Neutrophil (primary cell): ENCODE measurements around the gene PTPRD.

Experiments used
- H3K27ac ChIP-seq: fragments of 200-600 bp; sonication (generic); 2 replicates; pipeline ENCODE4 v1.5.1; 2016; ENCODE audit warnings: mild to moderate bottlenecking, moderate library complexity
- H3K27me3 ChIP-seq: fragments of 200-600 bp; sonication (generic); 2 replicates; pipeline ENCODE4 v1.6.0; 2016; ENCODE audit warnings: mild to moderate bottlenecking
- H3K36me3 ChIP-seq: fragments of 200-600 bp; sonication (generic); 2 replicates; pipeline ENCODE4 v1.5.1; 2017
- H3K4me1 ChIP-seq, 2 experiments: fragments of 200-600 bp in 1 of 2; sonication (generic) in 1 of 2; 1 replicate in 1 of 2; 2 replicates in 1 of 2; pipeline versions ENCODE4 v1.5.1 to v1.6.1; 2013 to 2016; ENCODE audit warnings: low read depth in 1 of 2, low read length in 1 of 2, mild to moderate bottlenecking in 1 of 2, moderate library complexity in 1 of 2; ENCODE audit not compliant: control insufficient read depth in 1 of 2, insufficient read depth in 1 of 2
- H3K4me3 ChIP-seq, 2 experiments: fragments of 200-600 bp in 1 of 2; sonication (generic) in 1 of 2; 1 replicate in 1 of 2; 2 replicates in 1 of 2; pipeline ENCODE4 v1.5.1; 2013 to 2016; ENCODE audit warnings: low read depth in 1 of 2, low read length in 1 of 2, mild to moderate bottlenecking in 1 of 2, moderate library complexity in 1 of 2
- H3K9me3 ChIP-seq: fragments of 200-600 bp; sonication (generic); 2 replicates; pipeline ENCODE4 v1.5.1; 2016
- CTCF ChIP-seq: fragments of 200-600 bp; sonication (generic); IDR thresholded peaks from 2 replicates; pipeline ENCODE4 v1.5.1; 2016; ENCODE audit warnings: antibody characterized with exemption

PTPRD gene

DNA sequence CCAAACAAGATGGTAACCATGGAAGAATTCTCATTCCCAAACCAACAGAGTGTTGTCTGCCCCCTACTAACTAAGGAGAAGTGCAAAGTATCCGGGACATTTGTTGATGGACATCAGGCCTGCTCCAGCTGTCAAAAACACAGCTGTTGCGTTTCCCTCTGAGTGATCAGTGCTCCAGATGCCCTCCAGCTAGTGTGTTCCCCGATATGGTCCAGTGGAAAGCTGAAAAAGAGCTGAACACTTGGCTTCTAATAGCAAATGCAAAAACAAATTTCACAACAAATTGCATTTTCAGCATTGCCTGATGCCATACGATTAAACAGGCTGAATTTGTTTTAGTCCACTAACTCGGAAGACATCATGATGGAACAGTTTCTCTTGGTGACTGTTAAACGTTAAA lies 1398.7 kb downstream of the PTPRD start:
- Histone ChIP-seq H3K36me3 (no peaks in the 10 kb centered on the region), H3K9me3 (no peaks in the 10 kb centered on the region), H3K27me3 (no peaks in the 10 kb centered on the region), H3K27ac (no peak overlapping the region), H3K4me3 (no peak overlapping the region), H3K4me1 (no peaks in the 10 kb centered on the region)
- TF ChIP-seq CTCF, result no peak

GRCh38 chr9:9212963-9213362 lies 1399.8 kb downstream of the PTPRD start:
- H3K4me3 ChIP-seq, result no peak overlapping the region
- H3K36me3 ChIP-seq, result no peaks in the 10 kb centered on the region
- H3K4me1 ChIP-seq, result no peaks in the 10 kb centered on the region
- H3K27me3 ChIP-seq, result no peaks in the 10 kb centered on the region
- no peaks in the 10 kb centered on the region for H3K9me3 ChIP-seq
- TF ChIP-seq CTCF, result no peak
- no peak overlapping the region for H3K27ac ChIP-seq

DNA sequence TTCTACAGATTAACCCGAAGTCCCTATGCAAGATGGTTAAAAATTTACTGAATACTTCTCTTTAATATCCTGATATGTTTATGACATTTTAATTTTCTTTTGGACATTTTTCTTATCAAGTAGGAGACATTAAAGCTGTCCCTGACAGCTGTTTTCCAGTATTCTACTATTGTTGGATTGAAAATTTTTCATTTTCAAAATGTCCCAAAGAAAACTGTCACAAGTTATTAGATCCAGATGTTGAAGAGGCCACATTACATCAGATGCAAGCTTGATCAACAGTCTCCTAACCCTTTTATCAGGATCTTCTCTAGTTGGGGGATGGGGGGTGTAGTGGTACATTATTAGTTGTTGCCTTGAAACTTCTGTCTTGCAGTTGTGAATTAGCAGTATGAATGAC lies 1410.5 kb downstream of the PTPRD start:
- no peak for TF ChIP-seq CTCF
- Histone ChIP-seq H3K4me3 (no peak overlapping the region), H3K27me3 (no peaks in the 10 kb centered on the region), H3K4me1 (no peaks in the 10 kb centered on the region), H3K36me3 (no peaks in the 10 kb centered on the region), H3K27ac (no peak overlapping the region), H3K9me3 (no peaks in the 10 kb centered on the region)

DNA sequence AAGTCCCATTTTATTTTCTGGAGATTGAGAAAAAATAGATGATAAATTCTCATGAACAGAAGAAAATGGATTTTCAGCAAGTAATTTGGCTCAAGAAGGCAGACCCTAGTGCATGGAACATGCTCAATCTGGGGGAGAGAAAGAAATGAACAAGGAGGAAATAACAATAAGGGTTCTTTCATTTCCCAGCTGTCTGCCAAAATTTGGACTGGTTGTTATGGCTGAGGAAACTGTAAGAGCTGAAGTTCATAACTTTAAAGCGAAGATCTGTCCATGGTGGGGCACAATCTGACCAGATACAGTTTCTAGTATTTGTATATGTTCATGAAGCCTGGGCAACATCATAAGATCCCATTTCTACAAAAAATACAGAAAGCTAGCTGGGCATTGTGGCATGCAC lies 1426.7 kb downstream of the PTPRD start:
- no peak overlapping the region for H3K27ac ChIP-seq
- no peaks in the 10 kb centered on the region for H3K9me3 ChIP-seq
- no peak overlapping the region for H3K4me3 ChIP-seq
- TF ChIP-seq CTCF, result no peak
- H3K4me1 ChIP-seq, result no peaks in the 10 kb centered on the region
- H3K27me3 ChIP-seq, result no peaks in the 10 kb centered on the region
- no peaks in the 10 kb centered on the region for H3K36me3 ChIP-seq

DNA sequence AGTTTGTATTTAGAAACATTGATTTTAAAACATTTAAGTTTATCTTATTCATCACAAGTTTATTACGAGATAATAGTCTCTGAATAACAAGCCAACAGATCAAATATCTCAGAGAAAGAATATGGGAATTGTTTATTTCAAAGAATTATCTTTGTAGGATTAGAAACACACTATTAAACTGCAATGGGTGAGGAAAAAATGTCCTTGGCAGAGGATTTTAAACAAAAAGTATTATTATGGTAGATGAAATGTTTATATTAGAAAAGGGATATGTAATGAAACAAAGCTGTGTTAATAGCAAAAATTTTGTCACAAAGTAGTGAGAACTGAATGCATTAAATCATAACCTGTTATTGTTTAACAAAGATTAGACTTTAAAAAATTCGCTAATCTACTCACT lies 1430.4 kb downstream of the PTPRD start:
- Histone ChIP-seq H3K4me3 (no peak overlapping the region), H3K27me3 (no peaks in the 10 kb centered on the region), H3K36me3 (no peaks in the 10 kb centered on the region), H3K27ac (no peak overlapping the region), H3K9me3 (no peaks in the 10 kb centered on the region), H3K4me1 (no peaks in the 10 kb centered on the region)
- TF ChIP-seq CTCF, result no peak

GRCh38 chr9:9177081-9177480 lies 1435.7 kb downstream of the PTPRD start:
- Histone ChIP-seq H3K4me1 (no peaks in the 10 kb centered on the region), H3K36me3 (no peaks in the 10 kb centered on the region), H3K27ac (no peak overlapping the region), H3K4me3 (no peak overlapping the region), H3K27me3 (no peaks in the 10 kb centered on the region), H3K9me3 (no peaks in the 10 kb centered on the region)
- TF ChIP-seq CTCF, result no peak
